Testis (tissue), 3 donors: ENCODE data around the gene SLC13A5. TPM values are rescaled to one million over a fixed set of nuclear protein-coding genes. Genes with fewer than 3 reads are reported as not detected.
A peak's percentile ranks its signal among the peaks of the same experiment; 100 is the strongest.

Experiments
- DNase-seq: peaks from one replicate; pipeline ENCODE4 v3.0.0-alpha.2; 2019
- H3K27ac ChIP-seq, 2 donors: fragments of 200-600 bp; sonication (generic); one replicate each; pipeline ENCODE4 v1.5.1; 2019
- H3K27me3 ChIP-seq: fragments of 200-600 bp; sonication (generic); one replicate; pipeline ENCODE4 v1.5.1; 2019
- H3K36me3 ChIP-seq: fragments of 200-600 bp; sonication (generic); one replicate; pipeline ENCODE4 v1.5.1; 2017; ENCODE audit warnings: low read depth; ENCODE audit errors: missing control alignments
- H3K4me1 ChIP-seq: fragments of 200-600 bp; sonication (generic); one replicate; pipeline ENCODE4 v1.5.1; 2019
- H3K4me3 ChIP-seq, 2 donors: fragments of 200-600 bp; sonication (generic); one replicate each; pipeline ENCODE4 v1.5.1; 2017 to 2019
- H3K9me3 ChIP-seq: fragments of 200-600 bp; sonication (generic); one replicate; pipeline ENCODE4 v1.5.1; 2017
- CTCF ChIP-seq, 3 experiments: fragments of 450-650 bp in 2 of 3; fragments of 200-600 bp in 1 of 3; sonication (generic) in 1 of 3; IDR thresholded peaks; one replicate each; pipeline ENCODE4 v1.5.1; 2016 to 2019; ENCODE audit warnings: antibody characterized with exemption in 3 of 3, mild to moderate bottlenecking in 2 of 3, moderate library complexity in 1 of 3
- POLR2A ChIP-seq: fragments of 450-650 bp; IDR thresholded peaks from one replicate; pipeline ENCODE4 v1.6.1; 2017; ENCODE audit warnings: antibody characterized with exemption, mild to moderate bottlenecking, moderate library complexity
- WGBS, 2 donors: methylation state at CpG; one replicate each; pipeline ENCODE4 v1.1.5; 2018; 5-methylcytosine and 5-hydroxymethylcytosine counted together
- intact Hi-C: fragments of 100-400 bp; cut with DNase I; formaldehyde crosslinking; loops from one replicate; pipeline ENCODE4 v1.15.1; 2023; ENCODE audit warnings: low total_unique reads
- polyA plus RNA-seq: library from polyadenylated mRNA; stranded (reverse); fragments of 350-450 nt; fragmentation: Illumina TruSeq; extraction: RNeasy Lipid Tissue Mini Kit (QIAGEN cat#74804); gene quantifications from one replicate; pipeline ENCODE4 v1.2.3, GENCODE V29; 2014; ENCODE audit warnings: low read depth, low replicate concordance; ENCODE audit not compliant: insufficient read depth
- total RNA-seq, 2 donors: library from RNA; depleted of rRNA; stranded (reverse); fragments of >200 nt; gene quantifications; one replicate each; pipeline ENCODE4 v1.2.3, GENCODE V29; 2016

The SLC13A5 gene
- total and polyA plus RNA-seq, 3 donors from 2014 or later: 3.1 to 13.0 (median 3.3) TPM

GRCh38 chr17:6643451-6644125, 69.6 kb downstream of the SLC13A5 start:
- DNase-seq: no peak
- no peak overlapping the region for H3K4me3 ChIP-seq
- no peak overlapping the region for H3K27ac ChIP-seq
- H3K9me3 ChIP-seq: no peaks in the 10 kb centered on the region
- intact Hi-C loops: no loop called here
- TF ChIP-seq POLR2A: no peak
- TF ChIP-seq CTCF (IDR thresholded peaks at IDR 0.05): no peak
- no peaks in the 10 kb centered on the region for H3K36me3 ChIP-seq
- WGBS, 2 donors: 80 to 85% methylated on average over 5 of the region's 5 CpGs
- H3K4me1 ChIP-seq: peaks cover 18% of the 10 kb centered on the region
- no peaks in the 10 kb centered on the region for H3K27me3 ChIP-seq

GRCh38 chr17:6642592-6642991, 70.6 kb downstream of the SLC13A5 start:
- Histone ChIP-seq H3K27me3 (no peaks in the 10 kb centered on the region), H3K27ac (no peak overlapping the region), H3K36me3 (no peaks in the 10 kb centered on the region), H3K4me1 (peaks cover 19% of the 10 kb centered on the region), H3K9me3 (no peaks in the 10 kb centered on the region), H3K4me3 (no peak overlapping the region)
- intact Hi-C loops: no loop called here
- TF ChIP-seq CTCF (IDR thresholded peaks at IDR 0.05) (no peak), POLR2A (no peak)
- whole genome bisulfite sequencing, 2 donors: 70 to 73% methylated on average over 2 of the region's 2 CpGs
- no peak for DNase-seq

DNA sequence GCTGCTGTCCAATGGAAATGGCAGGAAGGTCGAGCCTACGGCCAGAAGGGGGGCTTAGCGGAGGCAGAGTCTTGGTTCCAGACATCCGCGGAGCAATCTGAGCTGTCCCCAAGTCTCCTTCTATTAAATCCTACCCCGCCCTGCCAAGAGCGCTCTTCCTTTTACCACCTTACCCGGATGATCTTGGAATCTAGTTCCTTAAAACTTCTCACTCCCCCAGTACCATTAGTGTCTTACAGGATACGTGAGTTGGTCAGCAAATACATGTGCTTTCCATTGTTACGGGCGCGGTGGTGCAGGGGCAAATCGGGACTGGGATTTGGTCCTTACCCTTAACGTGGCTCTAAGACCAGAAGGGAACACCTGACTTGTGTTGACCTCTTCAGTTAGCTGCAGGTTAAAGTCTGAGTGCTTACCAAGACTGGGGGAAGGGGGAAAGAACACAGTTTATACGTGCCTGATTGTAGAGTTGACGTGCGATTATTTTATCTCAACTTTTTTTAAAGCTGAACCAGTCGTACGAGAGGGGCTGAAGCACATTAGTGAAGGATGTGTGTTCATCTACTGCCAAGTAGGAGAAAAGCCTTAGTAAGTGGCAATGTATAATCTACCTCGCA, 71.8 kb downstream of the SLC13A5 start:
- peak overlapping the region; percentile 73 to 95 for H3K4me3 ChIP-seq
- intact Hi-C loops: no loop called here
- H3K4me1 ChIP-seq: peaks cover 14% of the 10 kb centered on the region
- no peaks in the 10 kb centered on the region for H3K9me3 ChIP-seq
- no peaks in the 10 kb centered on the region for H3K36me3 ChIP-seq
- TF ChIP-seq CTCF (IDR thresholded peaks at IDR 0.05) (no peak), POLR2A (no peak)
- 2 to 3% methylated on average over 15 to 20 of the region's 20 CpGs for WGBS, 2 donors
- H3K27me3 ChIP-seq: no peaks in the 10 kb centered on the region
- DNase-seq: no peak
- H3K27ac ChIP-seq: peak overlapping the region; percentile 83 to 91

DNA sequence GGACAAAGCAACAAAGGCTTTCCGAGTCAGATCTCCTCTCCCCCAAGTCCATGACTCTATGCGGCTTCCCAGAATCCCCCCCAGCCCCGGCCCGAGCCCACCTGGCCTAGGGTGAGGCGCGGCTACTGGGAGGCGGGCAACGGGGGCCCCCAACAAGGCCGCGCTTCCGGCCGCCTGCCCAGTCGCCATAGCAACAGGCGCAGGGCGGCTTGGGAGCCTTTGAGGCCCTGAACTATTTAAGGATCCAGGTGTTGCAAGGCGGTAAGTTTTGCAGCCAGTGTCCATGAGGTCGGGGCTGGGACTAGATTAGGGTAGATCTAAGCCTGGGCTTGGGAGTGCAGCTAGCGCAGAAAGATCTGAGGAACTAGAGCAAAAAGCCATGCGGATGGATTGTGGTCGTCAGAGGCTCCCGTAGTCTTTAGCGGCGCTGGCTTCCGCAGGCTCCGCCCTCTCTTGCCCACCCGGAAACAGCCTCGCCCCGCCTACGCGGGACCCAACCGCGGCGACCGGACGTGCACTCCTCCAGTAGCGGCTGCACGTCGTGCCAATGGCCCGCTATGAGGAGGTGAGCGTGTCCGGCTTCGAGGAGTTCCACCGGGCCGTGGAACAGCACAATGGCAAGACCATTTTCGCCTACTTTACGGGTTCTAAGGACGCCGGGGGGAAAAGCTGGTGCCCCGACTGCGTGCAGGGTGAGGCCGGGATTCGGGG, 72.5 kb downstream of the SLC13A5 start, which contains the start of the genes KIAA0753 and TXNDC17:
KIAA0753 (minus strand) TSS at position 176 of the 711 bp plus-strand sequence. CDS start 5,608 bp downstream, outside the sequence.
TXNDC17 (plus strand) TSS at position 525 of the 711 bp plus-strand sequence; CDS start at position 548, 23 bp downstream.
- TF ChIP-seq POLR2A (no peak), CTCF (IDR thresholded peaks at IDR 0.05) (no peak)
- H3K27me3 ChIP-seq: no peaks in the 10 kb centered on the region
- intact Hi-C loops: no loop called here
- H3K4me3 ChIP-seq: peak within 1 kb of the TSS; percentile 73 to 95
- H3K9me3 ChIP-seq: no peaks in the 10 kb centered on the region
- H3K4me1 ChIP-seq: peaks cover 14% of the 10 kb centered on the region
- peak within 1 kb of the TSS; percentile 83 to 91 for H3K27ac ChIP-seq
- DNase-seq: peak; percentile 94
- no peaks in the 10 kb centered on the region for H3K36me3 ChIP-seq
- 0 to 1% methylated on average over 21 to 52 of the region's 52 CpGs for WGBS, 2 donors
